ENCODE data around the gene KCNA10.

Gene KCNA10

DNA sequence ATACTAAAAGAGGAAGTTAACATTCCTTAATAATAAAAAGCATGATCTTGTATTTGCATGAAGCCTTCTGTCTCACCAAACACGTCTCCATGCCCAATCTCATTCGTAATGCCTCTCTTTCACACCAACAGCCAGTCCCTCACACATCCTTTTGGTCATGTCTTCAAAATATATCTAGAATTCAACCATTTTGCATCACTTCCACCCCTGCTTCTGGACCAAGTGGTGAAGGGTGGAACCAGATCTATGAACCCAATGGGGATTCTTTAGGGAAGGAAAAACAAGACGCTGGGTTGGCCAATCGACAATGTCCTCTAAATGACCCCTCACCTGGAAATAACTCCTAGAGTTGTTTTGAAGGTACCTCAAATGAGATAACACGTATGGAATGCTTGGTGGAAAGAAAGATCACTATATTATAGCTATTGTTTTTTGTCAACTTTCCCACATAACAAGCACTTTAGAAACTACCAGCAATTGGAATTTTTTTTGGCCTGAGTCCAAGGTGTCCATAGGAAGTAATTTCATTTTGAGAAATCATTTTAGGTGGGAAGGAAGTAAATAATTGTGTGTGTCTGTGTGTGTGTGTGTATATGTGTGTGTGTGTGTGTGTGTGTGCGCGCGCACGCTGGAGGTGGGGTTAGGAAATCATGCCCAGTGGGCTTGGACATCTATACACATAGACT is at the start of gene KCNA10:
Gene KCNA10, minus strand, starts transcription at position 51 of the 686 bp plus-strand sequence. CDS start 388 bp downstream, outside the sequence.
- no peak for DNase-seq (ENCODE audit: low read depth in 2 of 2)

DNA sequence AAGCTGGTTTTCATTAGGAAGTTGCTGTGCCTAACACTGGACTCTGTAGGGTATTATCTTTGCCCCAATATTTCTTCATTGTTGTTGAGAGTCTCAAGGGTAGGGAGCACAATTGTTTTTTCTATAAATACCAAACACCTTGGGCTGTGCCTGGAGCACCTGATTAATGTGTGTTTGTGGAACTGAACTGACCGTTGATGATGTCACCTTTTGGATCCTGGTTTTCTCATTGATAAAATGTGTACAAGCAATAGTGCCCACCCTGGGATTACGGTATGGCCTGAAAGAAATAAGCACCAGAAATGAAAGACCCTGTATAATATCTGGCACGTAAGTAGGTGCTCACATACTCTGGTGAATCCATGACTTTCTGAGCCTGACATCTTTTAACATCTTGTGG is 47.9 kb upstream of the KCNA10 start:
- DNase-seq (ENCODE audit: low read depth in 2 of 2) = no peak

DNA sequence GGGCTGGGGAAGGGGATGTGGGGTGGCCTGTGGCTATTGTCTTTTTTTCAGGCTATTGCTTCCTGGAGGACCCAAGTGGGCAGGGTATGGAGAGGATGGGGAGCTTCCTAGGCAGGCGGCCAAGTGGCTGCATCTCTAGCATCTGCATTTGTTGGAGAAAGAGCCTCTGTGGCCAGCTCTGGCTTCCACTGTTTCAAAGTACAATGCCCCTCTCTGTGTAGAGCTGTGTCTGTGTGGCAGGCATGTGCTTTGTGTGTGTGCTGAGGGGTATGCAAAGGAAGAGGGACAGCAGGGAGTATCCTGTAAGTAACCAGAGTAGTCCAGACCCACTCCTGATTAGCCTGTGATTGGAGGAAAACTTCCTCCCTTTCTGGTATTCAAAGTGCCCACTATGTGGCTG is 46.6 kb upstream of the KCNA10 start:
- no peak for DNase-seq (ENCODE audit: low read depth in 2 of 2)

DNA sequence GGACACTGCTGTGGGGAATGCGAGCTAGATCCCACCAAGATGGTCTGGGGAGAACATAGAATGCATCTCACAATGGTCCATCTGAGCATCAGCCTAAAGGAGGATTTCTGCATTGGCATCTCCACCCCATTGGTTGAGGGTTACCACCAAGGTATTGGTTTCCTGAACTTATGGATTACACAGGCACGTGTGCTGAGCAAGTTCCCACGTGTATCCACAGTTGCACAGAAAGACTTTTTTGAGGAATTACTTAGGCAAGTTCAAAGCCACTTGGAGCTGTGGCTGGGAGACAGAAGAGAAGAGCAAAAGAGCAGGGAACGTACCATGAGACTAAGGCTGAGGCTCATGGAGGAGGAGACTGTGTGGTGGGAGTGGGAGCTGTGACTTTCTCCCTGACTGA is 44.1 kb upstream of the KCNA10 start:
- no peak for DNase-seq (ENCODE audit: low read depth in 2 of 2)

DNA sequence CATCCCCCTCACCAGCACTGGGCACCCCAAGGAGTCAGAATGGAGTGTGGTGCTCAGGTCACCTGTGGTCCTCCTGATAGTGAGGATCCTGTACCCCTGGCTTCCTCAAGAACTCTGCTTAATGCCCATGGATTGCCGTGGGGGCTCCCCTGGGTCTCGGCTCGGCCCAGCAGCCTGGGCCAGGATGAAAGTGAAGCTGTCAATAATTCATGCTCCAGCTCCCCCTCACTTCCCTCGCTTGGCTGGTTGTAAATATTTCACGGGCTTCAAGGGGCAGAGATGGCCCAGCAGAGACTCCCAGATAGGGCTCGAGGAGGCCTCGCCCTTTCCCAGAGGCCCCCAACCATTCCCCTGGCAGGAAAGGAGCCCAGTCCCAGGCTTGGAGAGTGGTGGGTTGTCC is 42.6 kb upstream of the KCNA10 start:
- no peak for DNase-seq (ENCODE audit: low read depth in 2 of 2)

DNA sequence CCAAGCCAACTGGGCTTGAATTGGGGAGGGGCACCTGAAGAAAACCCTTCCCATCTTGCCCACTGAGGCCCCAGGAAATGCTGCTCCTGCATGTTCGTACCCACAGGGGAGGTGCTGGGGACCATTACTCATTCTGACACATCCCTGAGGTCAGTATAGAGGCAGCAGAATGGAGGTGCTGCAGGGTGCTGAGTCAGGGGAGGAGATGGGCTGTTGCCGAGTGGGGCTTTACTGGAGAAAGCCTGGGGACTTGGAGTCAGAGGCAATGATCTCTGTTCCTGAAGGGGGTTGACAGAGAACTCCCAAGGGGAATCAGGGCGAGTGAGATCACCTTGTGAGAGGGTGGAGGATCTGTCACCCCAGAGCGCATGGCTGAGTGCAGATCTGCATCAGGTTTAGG is 40.2 kb upstream of the KCNA10 start:
- DNase-seq (ENCODE audit: low read depth in 2 of 2) = no peak

DNA sequence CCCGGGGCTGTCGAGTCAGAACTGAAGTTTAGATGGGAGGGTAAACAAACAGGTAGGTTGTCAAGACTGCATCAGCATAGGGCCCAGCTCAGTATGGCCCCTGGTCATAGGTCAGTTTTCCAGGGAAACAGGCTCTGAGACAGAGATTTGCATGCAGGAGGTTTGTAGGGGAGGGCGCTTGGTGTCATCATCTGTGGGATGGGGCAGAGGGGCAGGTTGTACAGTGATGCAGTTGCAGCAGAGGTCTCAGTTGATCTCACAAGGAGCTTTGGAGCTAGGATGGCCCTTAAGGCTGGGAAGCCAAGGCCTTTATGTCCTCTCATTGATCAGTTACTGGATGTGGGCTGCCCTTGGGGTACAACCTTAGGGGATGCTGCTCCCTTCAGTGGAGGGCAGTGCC is 38.5 kb upstream of the KCNA10 start:
- DNase-seq (ENCODE audit: low read depth in 2 of 2) = no peak

DNA sequence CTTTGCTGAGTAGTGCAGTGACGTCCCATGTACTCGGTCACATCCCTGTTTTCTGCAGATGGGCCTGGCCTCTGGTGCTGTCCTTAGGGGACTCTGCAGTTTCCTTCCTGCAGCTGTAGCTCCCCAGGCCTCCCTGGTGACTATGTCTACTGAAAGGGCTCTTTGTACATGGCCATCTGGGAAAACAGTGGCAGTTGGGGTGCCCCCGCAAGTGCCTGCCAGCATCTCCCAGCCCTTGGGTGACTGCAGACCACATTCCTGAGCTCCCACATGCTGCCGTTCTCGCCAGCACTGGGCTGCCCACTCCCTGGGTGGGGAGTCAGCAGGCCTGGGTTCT is 37.5 kb upstream of the KCNA10 start:
- no peak for DNase-seq (ENCODE audit: low read depth in 2 of 2)

DNA sequence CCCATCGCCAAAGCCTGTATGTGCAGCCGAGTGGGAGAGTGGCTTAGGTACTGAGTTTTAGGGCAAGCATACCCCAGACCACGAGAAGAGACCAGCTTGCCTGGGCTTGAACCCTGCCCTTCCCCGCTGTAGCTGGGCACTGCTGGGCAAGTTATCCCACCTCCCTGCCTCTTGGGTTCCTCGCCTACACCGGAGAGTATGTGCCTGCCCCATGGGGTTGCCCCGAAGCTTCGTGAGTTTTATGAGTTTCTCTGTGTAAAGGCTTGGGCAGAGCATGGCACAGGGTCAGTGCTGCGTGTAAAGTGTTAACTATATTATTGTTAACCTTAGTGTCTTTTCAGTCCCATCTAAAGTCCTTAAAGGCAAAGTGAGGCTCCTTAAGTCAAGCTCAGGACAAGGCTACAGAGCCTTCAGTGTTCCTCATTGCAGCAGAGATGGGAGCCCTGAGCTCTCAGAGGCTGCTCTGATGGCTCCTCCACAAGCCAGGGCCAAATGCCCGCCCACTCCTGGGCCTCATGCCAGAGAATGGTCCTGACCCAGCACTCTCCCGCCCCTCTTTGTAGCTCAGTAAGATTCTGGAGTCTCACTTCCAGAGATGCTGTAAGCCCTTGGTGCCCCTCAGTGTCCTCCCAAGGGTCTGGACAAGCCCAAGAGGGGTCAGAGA is 37.0 kb upstream of the KCNA10 start:
- no peak for DNase-seq (ENCODE audit: low read depth in 2 of 2)

DNA sequence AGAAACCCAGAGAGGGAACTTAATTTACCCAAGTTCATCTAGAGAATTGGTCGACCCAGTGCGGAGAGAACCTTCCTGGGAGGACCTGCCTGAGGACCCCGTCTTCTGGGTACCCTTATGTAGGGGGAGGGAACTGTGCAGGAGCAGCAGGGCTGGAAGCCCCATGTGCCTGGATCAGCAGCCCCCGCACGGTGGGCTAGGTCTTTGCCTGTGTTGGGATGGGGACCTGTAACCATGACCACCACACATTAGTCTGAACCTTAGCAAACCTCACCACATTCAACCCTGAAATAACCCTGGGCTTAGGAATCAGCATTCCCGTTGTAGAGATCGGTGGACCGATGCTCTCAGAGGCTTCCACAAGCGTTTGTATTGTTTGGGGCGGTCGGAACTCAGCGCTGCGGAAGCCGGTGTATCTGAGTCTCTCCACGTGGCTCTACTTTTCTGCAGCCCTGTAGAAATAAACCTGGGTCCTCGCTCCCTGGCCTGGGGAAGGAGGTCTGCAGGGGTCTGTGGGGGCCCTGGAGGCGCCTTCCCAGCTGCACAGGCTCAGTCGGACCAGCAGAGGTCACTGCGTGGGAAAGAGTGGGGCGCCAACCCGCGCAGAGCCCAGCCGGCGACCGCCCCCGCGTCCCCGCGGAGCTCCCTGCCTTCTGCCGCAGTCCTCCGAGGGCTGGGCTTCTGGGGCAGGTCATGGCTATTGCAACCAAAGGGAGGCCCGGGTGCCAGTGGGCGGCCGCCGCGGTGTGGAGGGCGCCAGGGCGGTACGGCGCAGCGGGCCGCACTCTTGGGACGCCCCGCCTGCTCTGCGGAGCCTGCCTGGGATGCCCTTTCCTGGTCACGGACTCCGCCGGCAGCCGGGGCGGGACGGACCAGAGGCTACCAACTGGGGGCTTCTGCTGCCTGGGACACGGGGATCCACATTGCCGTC is 36.2 kb upstream of the KCNA10 start:
- DNase-seq (ENCODE audit: low read depth in 2 of 2) = peak; percentile 23 to 43

DNA sequence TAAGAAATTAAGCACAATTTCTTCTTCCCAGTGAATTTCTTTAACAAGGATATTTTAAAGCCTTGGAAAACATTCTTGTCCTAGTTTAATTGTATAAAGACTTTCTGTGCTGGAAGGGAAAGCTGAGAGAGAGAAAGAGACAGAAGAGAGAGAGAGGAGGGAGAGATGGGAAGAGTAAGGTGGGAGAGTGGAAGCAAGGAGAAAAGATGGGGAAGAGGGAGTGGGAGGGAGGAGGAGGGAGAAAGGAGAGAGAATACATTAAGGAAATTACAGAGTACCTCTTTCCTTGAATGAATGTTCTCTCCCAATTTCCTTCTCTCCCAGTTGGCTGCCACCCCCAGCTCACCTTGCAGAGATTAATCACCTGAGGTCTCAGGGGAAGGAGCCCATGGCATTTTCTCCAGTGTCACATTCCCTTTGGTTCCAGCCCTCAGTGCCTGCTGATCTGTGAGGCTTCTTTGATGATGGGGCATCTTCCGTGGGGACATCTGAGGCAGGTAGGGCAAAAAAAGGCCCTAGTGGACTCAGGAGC is 32.4 kb upstream of the KCNA10 start:
- no peak for DNase-seq (ENCODE audit: low read depth in 2 of 2)

DNA sequence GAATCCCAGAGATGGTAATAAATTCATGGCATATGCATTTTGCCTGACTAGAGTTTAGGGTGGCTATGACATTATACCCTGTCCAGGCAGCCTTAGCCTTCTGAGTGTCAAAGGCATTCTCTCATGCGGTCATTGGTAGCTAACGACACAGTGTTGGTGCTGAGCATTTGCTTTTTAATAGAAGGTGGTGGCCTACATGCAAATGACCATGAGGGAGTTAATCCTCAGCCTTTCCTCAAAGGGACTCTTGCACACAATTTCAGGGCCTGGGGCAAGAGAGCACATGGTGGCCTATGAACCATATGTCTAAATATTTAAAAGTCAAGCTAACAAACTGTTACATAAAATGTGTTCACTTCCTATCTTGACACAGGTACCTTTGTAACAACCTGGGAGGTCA is 30.9 kb upstream of the KCNA10 start:
- no peak for DNase-seq (ENCODE audit: low read depth in 2 of 2)

DNA sequence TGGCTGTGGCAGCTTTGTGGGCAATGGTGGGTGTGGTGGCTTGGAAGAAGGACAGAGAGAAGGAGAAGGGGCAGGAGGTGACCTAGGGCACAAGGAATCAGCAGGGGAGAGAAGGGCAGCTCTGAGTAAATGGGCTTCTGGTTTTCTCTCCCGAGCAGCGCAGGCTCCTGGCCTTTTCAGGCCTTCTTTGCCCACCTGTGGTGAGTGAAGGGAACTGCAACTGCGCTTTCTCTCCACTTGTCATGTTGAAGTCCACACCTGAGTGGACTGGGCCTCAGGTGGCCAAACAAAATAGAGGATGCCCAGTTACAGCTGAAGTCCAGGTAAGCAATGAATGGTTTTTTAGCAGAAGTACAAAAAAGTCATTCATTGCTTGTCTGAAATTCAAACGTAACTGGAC is 29.4 kb upstream of the KCNA10 start:
- no peak for DNase-seq (ENCODE audit: low read depth in 2 of 2)

DNA sequence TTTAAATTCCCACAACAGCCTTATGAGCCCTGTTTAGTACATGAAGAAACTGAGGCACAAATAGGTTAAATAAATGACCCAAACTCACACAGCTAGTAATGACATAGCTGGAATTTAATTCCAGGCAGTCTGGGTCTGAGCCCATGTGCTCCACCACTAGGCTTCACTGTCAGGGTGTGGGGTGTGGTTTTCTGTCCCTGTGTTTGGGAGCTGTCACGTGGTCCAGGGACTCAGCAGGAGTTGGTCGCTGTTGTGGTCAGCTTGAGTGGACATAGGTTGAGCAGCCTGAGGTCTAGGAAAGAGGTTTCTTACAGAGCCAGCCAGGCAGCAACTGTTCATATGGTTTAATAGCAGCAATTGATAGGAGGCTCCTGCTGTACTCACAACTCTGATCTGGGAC is 28.0 kb upstream of the KCNA10 start:
- DNase-seq (ENCODE audit: low read depth in 2 of 2) = no peak

DNA sequence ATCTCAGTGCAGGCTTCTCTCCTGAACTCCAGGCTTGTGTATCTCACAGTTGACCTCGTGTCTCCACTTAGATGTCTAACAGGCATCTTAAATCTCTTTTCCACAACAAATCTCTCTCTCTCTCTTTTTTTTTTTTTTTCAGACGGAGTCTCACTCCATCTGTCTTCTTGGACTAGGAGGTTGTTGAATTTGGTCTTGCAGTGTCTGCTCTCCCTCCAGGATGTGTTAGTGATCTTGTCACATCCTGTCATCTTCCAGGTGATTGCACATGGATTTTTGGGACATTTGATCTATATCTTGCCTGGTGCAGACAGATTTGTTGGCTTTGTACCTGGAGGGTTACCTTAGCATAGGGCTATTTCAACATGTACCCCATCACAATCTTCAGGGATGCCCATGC is 26.5 kb upstream of the KCNA10 start:
- no peak for DNase-seq (ENCODE audit: low read depth in 2 of 2)

DNA sequence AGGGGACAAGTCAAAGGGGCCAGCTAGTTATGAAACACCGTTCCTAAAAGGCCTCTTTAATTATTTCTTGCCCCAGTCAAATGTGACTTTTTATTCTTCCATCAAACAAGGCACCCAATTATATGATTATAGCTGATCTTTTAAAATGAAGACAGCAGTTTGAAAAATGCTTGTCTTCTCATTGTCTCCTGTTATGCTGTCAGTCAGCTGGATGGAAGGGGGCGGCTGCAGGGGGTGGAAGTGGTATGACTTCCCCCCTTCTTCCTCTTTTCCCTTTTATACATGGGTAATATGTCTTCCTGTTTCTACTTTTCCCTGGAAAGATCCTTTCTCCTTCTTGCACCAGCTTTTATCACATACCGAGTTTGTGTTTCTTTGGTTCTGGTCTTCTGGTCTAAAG is 25.8 kb upstream of the KCNA10 start:
- no peak for DNase-seq (ENCODE audit: low read depth in 2 of 2)

DNA sequence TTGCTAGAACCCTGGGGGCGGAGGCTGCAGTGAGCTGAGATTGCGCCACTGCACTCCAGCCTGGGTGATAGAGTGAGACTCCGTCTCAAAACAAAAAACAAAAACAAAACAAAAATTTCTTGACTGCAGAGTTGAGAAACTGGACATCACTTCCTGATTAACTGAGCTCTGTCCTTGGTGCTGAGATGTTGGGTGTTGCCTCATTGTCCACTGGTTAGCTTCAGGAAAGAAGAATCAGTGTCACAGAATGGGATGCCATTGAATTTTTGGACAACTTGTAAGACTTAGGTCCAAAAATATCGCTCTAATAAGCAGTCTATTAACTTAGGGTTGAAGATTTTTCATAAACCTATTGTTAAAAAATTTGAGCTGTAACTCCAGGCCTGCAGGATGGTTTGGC is 23.8 kb upstream of the KCNA10 start:
- DNase-seq (ENCODE audit: low read depth in 2 of 2) = no peak

DNA sequence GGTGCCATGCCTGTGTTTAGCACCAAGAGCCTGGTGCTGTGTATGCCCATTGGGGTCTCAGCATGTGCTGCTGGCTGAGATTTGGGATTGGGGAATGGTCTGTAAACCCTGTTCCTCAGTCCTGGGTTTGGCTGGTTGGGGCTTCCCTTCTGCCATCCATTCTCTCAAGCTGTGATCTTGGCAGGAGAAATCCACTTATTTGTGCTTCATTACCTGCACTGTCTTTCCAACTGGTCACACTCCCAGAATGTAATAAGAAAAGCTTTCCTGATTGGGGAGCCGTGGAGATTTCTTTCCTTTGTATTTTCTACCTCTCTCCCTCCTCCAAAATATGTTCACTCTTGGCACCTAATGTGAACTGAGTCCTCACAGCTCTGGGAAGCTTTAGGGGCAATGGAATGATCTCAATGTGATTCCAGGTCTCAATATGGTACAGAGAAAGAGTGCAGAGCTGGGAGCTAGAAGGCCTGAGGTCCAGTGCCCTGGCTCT is 23.0 kb upstream of the KCNA10 start:
- DNase-seq (ENCODE audit: low read depth in 2 of 2) = no peak

DNA sequence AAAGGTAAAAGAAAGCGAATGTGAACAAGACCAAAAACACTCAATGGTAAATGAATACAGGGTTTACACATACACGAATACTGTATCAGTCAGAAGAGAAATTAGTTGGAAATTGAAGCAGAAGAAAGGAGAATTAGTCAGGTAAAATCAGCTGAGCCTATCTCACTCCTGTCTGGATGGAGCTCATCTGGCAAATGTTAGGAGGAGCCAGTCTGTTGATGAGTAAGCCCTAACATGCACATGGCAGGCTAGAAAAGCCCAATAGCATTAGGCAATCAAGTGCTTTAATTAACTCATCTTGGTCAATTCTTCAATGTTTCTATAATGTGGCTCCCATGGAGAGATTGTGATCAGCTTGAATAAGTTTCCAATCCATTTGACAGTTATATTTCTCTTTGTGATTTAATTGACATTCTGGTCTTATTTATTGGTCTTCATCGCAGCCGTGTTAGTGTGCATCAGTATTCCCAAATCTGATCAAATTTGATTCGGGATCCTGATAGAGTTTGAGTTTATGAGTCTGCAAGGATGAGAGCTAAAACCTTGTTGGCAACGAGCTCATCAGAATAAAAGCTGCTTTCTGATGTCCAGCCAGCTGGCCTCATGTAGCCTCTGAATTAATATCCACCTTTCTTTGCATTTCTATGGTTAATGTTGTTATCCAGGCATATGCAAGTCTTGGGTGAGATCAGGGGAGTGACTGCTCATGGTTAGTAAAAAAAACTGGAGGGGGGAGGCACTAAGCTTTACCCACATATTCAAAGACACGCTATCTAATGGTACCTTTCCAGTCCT is 22.1 kb upstream of the KCNA10 start:
- DNase-seq (ENCODE audit: low read depth in 2 of 2) = no peak

DNA sequence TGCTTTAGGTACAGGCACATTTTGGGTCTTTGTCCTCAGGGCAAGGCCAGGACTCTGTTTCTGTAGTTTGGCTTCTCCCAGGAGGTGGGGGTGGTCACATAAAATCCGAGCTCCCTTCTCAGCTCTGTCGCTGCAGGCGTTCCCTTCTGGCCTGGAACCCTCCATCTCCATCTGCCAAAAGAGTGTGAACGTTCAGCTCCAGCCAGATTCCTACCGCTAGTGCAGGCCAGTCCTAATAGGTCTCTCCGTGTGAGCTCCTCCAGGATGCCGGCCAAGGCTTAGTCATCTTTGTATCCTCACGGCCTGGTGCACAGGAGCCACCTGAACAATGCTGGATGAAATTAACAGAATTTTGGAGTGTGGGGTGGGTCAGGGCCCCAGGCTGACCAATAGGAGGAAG is 19.9 kb upstream of the KCNA10 start:
- DNase-seq (ENCODE audit: low read depth in 2 of 2) = no peak

DNA sequence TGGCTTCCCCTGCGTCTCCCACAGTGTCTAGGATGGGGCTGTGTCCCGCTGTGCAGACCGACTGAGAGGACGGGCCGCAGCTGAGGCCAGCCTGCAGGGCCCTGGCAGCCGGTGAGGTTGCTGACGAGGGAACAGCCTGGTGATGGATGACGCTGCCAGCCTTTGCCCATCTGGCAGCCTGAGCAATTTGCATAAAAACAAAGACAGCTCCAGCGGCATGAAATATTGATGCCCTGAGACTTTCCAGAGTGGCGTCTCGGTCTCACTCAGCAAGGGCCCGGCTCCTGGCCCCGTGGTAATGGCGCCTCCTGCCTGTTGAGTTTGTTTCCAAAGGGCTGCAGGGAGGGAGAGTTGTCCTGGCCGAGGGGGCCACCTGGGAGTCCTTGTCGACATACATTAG is 19.1 kb upstream of the KCNA10 start:
- DNase-seq (ENCODE audit: low read depth in 2 of 2) = no peak

DNA sequence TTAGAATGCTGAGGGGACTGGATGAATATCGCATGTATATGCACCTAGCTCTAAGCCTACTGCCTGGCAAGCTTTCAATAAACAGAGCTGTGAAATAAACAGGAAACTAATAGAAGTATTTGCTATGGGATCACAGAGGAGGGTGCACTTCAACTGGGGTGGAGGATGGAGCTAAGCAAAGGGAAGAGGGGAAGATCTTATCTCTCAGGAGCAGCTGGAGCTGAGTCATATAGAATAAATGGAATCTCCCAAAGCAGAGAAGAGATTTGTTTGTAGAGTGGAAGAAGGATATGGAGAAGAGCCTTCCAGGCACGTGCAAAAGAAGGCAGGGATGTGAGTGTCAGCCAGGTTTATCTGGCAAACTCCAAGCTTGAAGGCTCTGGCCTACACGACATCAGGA is 17.0 kb upstream of the KCNA10 start:
- no peak for DNase-seq (ENCODE audit: low read depth in 2 of 2)
